AG04450 (cell line): ENCODE measurements around the gene CCDC88B. TPM values are rescaled to one million over a fixed set of nuclear protein-coding genes. Genes with fewer than 3 reads are reported as not detected.
A peak's percentile ranks its signal among the peaks of the same experiment; 100 is the strongest.

Experiments
- CTCF ChIA-PET: fragments of 300-600, 350-600 bp; formaldehyde crosslinking; extraction: SDS; loops from one replicate; lab custom pipeline; 2022; ENCODE audit warnings: antibody characterized with exemption, inconsistent platforms; lab: Charles Lee
- POLR2A ChIA-PET: fragments of 350-600 bp; formaldehyde crosslinking; extraction: SDS; loops from one replicate; lab custom pipeline; 2021; ENCODE audit warnings: antibody characterized with exemption, inconsistent platforms; lab: Yijun Ruan, JAX
- DNase-seq: peaks from one replicate; pipeline ENCODE4 v3.0.0-alpha.2; 2011; ENCODE audit warnings: low read depth, low spot score
- H3K27ac ChIP-seq: one replicate; pipeline ENCODE4 v1.5.1; 2012; ENCODE audit warnings: low read depth, low read length, control low read depth
- H3K27me3 ChIP-seq: one replicate; pipeline ENCODE4 v1.6.0; 2012; ENCODE audit warnings: low read length; ENCODE audit not compliant: control insufficient read depth, insufficient read depth
- H3K4me3 ChIP-seq: 2 replicates; pipeline ENCODE4 v1.5.1; 2011; ENCODE audit warnings: mild to moderate bottlenecking, low read depth, low read length, control low read depth
- H3K9me3 ChIP-seq: 2 replicates; pipeline ENCODE4 v1.5.1; 2012; ENCODE audit warnings: low read length; ENCODE audit not compliant: control insufficient read depth, insufficient read depth
- CTCF ChIP-seq: IDR thresholded peaks from 2 replicates; pipeline ENCODE4 v1.5.1; 2011; ENCODE audit warnings: low read depth, low read length, control low read depth, inconsistent platforms
- polyA plus RNA-seq: library from polyadenylated mRNA; depleted of rRNA; stranded (reverse); fragments of >200 nt; gene quantifications from 2 replicates; pipeline ENCODE4 v1.2.3, GENCODE V29; 2011

Gene CCDC88B
- polyA plus RNA-seq, 1 experiment = 1.4 TPM

GRCh38 chr11:64357446-64357845 is 17.4 kb downstream of the CCDC88B start:
- ChIA-PET POLR2A (no interaction called here), CTCF (interaction anchor here (1.0 to 5.8 kb wide), 5 partner anchors 15 to 55 kb away, joined by 3 to 86 read pairs (median 38); partner anchors contain the start of genes CCDC88B, PRDX5 and TRMT112)
- no peak overlapping the region for H3K4me3 ChIP-seq
- DNase-seq = no peak
- no peaks in the 10 kb centered on the region; the same call in 1 of the 2 replicates for H3K9me3 ChIP-seq
- no peak for TF ChIP-seq CTCF
- H3K27me3 ChIP-seq = no peaks in the 10 kb centered on the region
- H3K27ac ChIP-seq = no peak overlapping the region

GRCh38 chr11:64357904-64358535 is 18.0 kb downstream of the CCDC88B start:
- CTCF ChIA-PET = interaction anchor here (4.2 to 5.8 kb wide), 2 partner anchors 16 to 55 kb away, joined by 62 to 86 read pairs; partner anchors contain the start of gene CCDC88B
- POLR2A ChIA-PET = no interaction called here
- no peaks in the 10 kb centered on the region; the same call in 1 of the 2 replicates for H3K9me3 ChIP-seq
- DNase-seq = no peak
- H3K27me3 ChIP-seq = no peaks in the 10 kb centered on the region
- H3K4me3 ChIP-seq = peak overlapping the region; percentile 58
- TF ChIP-seq CTCF = no peak
- H3K27ac ChIP-seq = no peak overlapping the region

GRCh38 chr11:64358536-64358906 is 18.5 kb downstream of the CCDC88B start:
- POLR2A ChIA-PET = no interaction called here
- Histone ChIP-seq H3K9me3 (no peaks in the 10 kb centered on the region; the same call in 1 of the 2 replicates), H3K27ac (peak overlapping the region; percentile 31), H3K27me3 (no peaks in the 10 kb centered on the region), H3K4me3 (peak overlapping the region; percentile 58)
- no peak for TF ChIP-seq CTCF
- CTCF ChIA-PET = interaction anchor here (5.8 kb wide), 1 partner anchor 17 kb away, joined by 86 read pairs; the partner anchor contains the start of gene CCDC88B
- DNase-seq = no peak

GRCh38 chr11:64358907-64359711 is 19.1 kb downstream of the CCDC88B start, which contains the start of gene RPS6KA4:
RPS6KA4 (plus strand) TSS chr11:64359162; CDS start chr11:64359236, 74 bp downstream.
- Histone ChIP-seq H3K27me3 (no peaks in the 10 kb centered on the region), H3K9me3 (no peaks in the 10 kb centered on the region; the same call in 1 of the 2 replicates), H3K27ac (peak within 1 kb of the TSS; percentile 31), H3K4me3 (peak within 1 kb of the TSS; percentile 92)
- ChIA-PET CTCF (interaction anchor here (0.7 to 0.9 kb wide), 2 partner anchors 17 to 85 kb away, joined by 4 read pairs; no protein-coding TSS in a partner anchor), POLR2A (no interaction called here)
- DNase-seq = no peak
- TF ChIP-seq CTCF = no peak
